Amygdala (tissue), 56 donors: ENCODE measurements around the gene ALDH3A2.

Experiments
- DNase-seq, 56 donors: peaks; one replicate each; lab custom pipeline; 2025; lab: John Stamatoyannopoulos, UW

Gene ALDH3A2

GRCh38 chr17:19648475-19649273 is at the start of gene ALDH3A2:
ALDH3A2 (plus strand) TSS chr17:19648751; CDS start chr17:19648972, 221 bp downstream.
- DNase-seq, result peak; percentile 63 to 100 (median 96)

DNA sequence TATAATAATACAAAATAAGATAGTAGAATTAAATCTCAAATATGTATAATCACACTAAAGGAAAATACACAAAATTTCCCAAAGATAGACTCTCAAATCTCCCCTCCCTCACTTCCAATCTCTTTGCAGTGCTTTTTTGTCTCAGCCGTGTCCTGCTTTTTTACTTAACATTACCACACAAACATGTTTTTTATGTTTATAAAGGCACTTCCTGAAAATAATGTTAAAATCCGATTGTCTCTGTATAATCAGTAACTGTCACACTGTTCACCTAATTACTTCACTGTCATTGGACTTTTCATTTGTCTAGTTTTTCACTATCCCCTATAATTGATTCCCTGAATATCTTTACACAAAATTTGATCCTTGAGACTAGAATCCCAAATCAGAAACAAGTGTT is 38.2 kb upstream of the ALDH3A2 start:
- no peak for DNase-seq

DNA sequence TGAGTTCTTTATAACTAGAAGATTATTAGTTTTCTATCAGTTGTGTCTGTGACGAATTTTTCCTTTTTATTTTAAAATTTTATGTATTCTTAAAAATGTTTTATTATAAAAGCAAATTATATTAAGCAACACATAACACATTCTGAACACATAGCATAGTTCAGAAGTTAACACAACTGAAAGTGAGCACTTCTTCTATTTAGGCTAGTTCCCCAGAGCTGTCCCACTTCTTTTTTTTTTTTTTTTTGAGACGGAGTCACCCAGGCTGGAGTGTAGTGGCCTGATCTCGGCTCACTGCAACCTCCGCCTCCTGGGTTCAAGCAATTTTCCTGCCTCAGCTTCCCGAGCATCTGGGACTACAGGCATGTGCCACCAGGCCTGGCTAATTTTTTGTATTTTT is 37.7 kb upstream of the ALDH3A2 start:
- no peak for DNase-seq

GRCh38 chr17:19613979-19614378 is 34.6 kb upstream of the ALDH3A2 start:
- no peak for DNase-seq

DNA sequence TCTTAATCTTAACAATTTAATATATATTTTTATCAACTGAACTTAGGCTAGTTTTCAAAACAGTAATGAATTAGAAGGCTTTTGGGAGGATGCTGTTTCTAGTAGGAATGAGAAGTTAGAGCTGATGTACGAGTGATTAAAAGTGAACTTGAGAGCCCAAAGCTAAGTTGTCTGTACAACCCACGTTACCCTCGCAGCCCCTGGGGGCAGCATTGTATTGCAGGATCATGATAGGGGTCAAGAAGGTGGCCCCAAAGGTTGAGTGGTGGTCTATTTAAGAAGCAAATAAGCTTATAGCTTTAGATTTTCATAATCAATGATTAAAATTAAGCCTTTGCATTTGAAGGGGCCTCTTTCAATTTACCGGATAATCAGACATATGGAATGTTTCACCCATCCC is 33.7 kb upstream of the ALDH3A2 start:
- no peak for DNase-seq

GRCh38 chr17:19618015-19618414 is 30.5 kb upstream of the ALDH3A2 start:
- DNase-seq, result no peak

DNA sequence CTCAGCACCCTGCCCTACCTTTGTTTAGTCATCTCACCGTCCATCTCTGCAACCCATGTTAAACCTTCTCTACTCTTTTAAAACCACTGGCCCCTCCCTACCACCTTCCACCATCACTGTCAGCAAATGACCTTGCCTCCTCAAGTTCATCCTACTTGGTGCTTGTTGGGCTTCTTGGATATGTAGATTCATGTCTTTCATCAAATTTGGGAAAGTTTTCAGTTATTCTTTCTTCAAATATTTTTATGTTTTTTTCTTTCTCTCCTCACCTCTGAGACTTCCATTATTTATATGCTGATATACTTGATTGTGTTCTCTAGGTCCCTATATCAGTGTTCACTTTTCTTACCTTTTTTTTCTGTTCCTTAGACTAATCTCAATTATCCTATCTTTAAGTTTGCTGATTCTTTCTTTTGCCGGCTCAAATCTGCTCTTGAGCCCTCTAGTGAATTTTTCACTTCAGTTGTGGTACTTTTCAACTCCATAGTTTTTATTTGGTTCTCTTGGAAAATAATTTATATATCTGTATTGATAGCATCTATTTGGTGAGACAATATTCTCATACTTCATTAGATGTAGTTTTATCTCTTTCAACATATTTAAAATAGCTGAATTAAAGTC is 28.7 kb upstream of the ALDH3A2 start:
- no peak for DNase-seq

- DNase-seq, result no peak
Measured at GRCh38 chr17:19621697-19622096, 26.9 kb upstream of the ALDH3A2 start.

- DNase-seq, result no peak
Measured at GRCh38 chr17:19626079-19626478, 22.5 kb upstream of the ALDH3A2 start.

- no peak for DNase-seq
Measured at GRCh38 chr17:19629449-19629848, 19.1 kb upstream of the ALDH3A2 start.

- no peak for DNase-seq
Measured at GRCh38 chr17:19630035-19630434, 18.5 kb upstream of the ALDH3A2 start.

DNA sequence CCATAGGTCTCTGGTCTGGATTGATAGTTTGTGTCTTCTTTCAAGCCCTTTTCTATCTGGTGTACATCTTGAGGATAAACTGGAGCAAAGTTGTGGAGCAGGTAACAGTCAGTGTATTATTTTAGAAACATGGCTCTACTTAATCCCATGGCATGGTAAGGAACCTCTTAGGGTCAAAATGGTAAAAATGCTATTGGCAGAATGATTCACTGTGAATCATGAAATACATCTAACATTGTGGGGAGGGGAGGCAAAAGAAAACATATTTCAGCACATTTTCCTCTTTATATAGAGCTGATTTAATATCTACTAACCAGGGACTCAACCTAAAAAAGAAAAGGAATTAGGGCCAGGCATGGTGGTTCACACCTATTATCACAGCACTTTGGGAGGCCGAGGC is 17.9 kb upstream of the ALDH3A2 start:
- no peak for DNase-seq

GRCh38 chr17:19631905-19632304 is 16.6 kb upstream of the ALDH3A2 start:
- DNase-seq, result no peak

DNA sequence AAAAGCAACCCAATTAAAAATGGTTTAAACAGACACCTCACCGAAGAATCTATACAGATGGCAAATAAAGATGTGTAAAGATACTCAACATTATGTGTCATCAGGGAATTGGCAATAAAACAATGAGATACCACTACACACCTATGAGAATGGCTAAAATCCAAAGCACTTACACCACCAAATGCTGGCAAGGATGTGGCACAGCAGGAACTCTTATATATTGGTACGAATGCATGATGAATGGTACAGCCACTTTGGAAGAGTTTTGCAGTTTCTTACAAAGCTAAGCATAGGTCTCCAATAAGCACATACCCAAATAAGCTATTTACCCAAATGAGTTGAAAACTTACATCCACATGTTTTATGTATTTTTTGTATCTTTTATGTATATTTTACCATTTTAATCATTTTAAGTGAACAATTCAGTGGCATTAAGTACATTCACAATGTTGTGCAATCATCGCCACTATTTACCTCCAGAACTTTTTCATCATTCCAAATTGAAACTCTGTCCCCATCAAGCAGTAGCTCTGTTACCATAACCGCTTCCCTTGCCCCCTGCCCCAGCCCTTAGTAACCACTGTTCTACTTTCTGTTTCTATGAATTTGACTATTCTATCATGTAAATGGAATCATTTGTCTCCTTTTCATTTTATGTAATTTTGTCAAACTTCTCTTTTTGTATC is 6.7 kb upstream of the ALDH3A2 start:
- DNase-seq, result no peak

DNA sequence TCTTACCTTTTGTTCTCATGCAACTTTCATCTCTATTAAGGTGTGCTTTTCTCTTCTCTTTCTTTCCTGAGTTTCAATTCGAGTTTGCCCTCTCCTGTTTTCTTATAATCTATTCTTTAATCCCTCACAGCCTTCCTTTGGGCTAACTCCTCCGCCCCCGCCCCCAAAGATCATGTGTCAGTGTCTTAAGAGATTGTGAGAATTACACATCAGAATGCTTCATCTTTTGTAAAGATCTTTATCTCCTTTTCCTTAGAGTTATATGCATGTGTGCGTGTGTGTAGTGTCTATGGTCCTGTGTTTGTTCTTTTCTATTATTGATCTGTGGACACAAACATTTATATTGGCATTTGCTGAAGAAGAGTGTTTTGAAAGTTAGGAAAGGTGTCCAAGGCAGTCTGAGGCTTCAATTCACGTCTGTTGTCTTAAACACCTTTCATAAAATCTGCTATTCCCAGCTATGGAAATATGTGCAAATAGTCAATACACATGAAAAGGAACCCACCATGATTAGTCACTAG is 6.1 kb upstream of the ALDH3A2 start:
- no peak for DNase-seq

- no peak for DNase-seq
Measured at GRCh38 chr17:19644493-19645210, 3.9 kb upstream of the ALDH3A2 start.

DNA sequence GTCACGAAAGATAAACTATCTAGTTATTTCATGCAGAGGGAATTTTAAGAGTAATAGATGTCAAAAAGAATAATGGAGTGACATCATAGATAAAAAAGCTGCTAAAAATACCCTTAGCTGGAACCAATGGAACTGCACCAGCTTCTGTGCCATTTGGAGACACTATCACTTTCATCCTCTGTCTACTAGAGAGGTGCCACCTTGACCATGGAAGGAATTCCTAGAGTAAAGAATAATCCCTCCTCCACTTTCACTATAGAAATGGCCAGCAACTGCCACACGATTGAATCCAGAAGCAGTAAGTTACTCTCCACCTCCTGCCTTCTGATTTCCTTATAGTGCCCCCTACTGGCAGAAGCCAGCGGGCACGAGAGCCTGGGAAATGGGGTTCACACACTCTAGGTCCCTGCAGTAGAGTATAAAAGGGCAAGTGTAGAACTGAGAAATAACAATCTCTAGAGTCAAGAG is 2.8 kb upstream of the ALDH3A2 start:
- peak in 32 of 56 donors; percentile 2 to 76 (median 22) for DNase-seq

DNA sequence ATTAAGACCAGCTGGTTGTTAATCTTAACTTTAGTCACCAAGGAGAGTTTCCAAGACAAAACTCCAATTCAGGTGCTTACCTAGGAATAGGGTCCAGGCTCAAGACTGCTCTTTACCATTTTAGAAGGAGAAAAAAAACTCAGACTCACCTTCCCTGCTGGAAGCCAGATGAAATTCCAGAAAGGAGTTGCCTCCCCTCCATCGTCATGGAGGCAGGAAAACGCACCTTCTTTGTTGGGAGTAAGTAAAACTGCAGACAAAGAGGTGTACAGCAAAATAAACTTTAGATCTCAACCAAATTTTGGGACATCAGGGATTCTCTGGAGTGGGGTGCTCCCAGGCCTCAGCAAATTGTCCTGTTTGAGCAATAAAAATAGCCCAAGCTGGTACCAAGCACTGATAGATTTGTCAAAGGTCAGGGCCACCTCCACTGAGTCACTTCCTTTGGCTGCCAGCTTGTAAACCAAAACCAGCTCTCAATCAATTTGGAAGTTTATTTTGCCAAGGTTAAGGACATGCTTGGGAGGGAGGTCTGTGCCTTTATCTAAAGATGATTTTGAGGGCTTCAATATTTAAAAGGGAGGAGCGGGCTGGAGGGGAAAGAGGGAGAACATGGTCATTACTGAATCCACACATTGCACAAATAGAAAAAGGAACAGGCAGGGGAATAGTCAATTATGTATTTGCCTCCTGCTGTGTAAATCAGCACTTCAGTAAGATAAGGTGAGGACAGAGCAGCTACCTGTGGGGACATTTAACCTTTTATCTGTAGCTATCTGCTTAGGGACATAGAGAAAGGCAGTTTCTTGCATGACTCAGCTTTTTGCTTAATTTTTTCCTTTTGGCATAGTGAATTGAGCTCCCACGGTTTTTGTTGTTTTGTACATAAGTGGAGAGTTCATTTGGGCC is 1.5 kb upstream of the ALDH3A2 start:
- DNase-seq, result no peak

DNA sequence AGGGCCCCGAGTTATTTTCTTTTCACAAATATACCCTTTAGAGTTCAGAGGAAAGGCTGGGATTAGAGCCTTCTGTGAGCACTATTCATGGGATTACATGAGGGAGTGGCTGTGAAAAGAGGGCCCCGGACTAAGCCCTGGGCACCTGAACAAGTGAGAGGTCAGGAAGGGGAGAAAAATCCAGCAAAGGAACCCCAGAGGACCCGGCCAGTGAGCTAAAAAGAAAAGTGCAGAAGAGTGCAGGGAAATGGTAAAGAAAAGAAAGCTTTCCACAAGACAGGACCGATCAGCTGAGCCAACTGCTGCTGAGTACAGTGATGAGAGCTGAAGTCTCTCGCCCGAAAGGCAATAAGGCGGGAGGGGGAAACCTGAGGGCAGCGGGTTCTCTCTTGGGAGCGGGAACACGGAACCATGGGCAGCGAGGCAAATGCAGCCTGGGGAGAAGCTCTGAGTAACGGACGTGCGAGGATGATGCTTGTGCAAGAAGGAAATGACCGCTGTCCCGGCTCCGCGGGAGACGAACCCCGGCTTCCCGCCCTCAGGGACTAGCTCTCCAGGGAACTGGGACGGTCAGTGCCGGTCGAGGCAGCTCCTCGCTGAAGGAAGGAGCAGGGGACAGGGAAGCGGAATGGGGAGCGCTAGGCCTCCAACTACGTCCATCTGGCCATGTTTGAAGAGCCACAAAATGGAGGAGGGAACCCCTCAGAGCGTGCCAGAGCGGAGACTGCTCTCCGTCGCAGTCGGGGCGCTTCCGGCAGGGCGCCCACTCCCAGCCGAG is 665 bp upstream of the ALDH3A2 start:
- DNase-seq, result peak in 53 of 56 donors; percentile 9 to 90 (median 67)
